ENCODE measurements around the gene RAP1GAP.
"Not testable (repeated sequence)": the region's sequence is repeated elsewhere in the genome, so short reads cannot be mapped to it uniquely, and the experiment has no call there.

Gene RAP1GAP

DNA sequence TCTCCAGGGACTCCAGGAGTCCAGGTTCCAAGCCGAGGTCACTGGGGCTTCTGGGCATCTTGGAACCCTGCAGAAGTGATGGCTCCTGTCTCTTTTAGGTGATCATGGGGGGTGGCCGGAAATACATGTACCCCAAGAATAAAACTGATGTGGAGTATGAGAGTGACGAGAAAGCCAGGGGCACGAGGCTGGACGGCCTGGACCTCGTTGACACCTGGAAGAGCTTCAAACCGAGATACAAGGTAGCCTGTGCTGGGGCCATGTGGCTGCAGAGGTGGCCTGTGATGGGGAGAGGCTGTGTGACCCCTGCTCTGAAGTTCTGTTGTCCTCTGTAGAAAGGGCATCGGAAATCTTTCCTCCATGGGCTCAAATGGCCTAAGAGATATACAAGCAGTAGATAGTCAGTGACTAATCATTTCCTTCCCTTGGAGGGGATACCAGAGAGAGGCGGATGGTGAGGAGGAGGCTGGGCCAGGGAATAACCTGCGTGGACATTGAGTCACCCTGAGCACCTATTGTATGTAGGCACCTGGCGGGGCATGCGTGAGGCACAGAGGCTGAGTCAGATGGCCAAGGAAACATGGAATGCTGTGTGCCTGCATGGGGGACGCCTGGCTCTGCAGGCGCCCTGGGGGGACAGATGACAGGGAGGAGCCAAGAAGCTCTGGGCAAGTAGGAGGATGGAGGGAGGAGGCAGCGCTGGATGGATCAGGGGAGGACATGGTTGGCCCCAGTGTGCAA, 101.0 kb downstream of the RAP1GAP start:
- DNase-seq, result no peak

DNA sequence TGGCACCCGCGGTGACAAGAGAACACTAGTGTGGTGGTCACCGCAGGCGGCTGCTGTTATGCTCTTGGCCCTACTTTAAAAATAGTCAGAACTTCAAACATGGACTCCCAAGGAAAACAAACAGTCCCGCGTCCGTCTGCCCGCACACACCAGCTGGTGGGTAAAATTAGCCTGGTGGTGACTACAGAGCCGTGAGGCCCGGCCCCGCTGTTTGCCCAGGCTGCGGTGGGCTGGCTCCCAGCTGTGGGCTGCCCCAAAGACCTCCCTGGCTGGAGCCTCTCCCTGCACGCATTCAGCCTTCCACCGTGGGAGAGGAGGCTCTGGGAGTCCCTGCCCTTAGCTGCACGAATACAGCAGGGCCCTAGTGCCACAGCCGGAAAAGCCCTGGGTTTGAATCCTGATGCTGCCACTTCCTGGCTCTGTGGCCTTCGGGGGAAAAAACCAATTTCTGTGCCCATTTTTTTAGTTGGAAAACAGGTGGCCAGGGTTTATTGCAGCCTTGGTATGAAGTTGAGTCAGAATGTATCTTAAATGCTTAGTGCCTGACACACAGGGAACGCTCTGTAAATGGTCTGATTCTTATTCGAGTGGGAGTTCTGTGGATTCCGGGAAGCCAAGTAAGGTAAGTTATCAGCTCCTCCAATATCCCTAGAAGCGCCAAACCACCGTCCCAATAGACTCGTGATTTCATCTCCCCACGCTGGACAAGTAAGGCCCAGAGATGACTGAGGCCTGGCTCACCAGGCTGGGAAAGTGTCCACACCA, 101.7 kb downstream of the RAP1GAP start:
- no peak for DNase-seq

DNA sequence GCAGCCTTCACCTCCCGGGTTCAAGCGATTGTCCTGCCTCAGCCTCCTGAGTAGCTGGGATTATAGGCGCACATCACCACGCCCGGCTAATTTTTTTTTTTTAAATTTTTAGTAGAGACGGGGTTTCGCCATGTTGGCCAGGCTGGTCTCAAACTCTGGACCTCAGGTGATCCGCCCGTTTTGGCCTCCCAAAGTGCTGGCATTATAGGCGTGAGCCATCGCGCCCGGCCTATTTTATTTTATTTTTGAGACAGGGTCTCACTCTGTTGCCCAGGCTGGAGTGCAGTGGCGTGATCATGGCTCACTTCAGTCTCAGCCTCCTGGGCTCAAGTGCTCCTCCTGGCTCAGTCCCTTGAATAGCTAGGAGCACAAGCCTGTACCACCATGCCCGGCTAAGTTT, 102.8 kb downstream of the RAP1GAP start:
- DNase-seq, result not testable (repeated sequence)

DNA sequence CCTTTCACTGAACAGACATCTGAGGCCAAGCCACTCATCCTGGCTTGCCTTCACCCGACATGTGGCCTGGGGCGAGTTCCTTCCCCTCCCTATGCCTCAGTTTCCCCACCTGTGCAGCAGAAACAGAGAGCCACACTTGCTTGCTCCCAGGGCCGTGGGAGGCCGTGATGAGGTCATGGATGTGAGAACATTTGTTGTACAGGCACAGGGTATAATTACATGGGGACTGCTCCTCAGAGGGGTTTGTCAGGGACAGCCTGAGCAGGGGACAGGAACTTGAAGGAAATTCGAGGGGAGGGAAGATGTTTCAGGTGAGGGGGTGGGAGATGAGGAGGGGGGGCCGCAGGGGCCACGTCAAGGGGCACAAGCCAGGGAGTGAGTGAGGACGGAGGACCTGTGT, 103.9 kb downstream of the RAP1GAP start:
- DNase-seq, result no peak

DNA sequence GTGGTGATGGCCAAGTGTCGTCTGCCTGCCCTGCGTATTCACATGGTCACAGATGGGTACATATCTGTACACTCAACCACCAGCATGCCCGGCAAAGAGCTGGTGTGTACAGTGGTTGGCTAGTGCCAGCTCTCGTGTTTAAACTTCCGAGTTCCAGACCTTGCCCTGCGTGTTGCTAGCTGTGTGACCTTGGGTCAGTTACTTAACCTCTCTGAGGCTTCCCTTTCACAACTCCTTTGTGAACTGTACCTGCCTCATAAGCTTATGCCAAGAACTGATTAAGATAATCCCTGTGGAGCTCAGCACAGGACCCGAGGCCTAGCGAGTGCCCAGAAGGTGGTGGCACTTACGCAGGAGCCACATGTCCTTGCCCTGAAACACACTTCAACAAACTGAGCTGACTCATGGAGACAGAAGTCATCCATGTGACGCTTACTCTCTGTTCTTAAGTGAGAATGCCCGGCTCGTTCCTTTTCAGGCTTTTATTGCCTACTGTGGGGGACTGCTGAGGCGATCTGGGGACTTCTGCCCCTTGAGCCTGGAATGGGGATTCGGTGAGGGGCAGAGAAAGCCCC, 104.5 kb downstream of the RAP1GAP start:
- DNase-seq, result no peak

GRCh38 chr1:21563971-21564370, 105.2 kb downstream of the RAP1GAP start:
- DNase-seq, result no peak

GRCh38 chr1:21562896-21563295, 106.3 kb downstream of the RAP1GAP start:
- DNase-seq, result no peak

- no peak for DNase-seq
These were observed 108.1 kb downstream of the RAP1GAP start for GRCh38 chr1:21560916-21561638.

- no peak for DNase-seq
These were observed 109.2 kb downstream of the RAP1GAP start for GRCh38 chr1:21559788-21560567.

GRCh38 chr1:21553116-21553926, 115.8 kb downstream of the RAP1GAP start:
- DNase-seq, result no peak

GRCh38 chr1:21552715-21553114, 116.4 kb downstream of the RAP1GAP start:
- DNase-seq, result no peak

DNA sequence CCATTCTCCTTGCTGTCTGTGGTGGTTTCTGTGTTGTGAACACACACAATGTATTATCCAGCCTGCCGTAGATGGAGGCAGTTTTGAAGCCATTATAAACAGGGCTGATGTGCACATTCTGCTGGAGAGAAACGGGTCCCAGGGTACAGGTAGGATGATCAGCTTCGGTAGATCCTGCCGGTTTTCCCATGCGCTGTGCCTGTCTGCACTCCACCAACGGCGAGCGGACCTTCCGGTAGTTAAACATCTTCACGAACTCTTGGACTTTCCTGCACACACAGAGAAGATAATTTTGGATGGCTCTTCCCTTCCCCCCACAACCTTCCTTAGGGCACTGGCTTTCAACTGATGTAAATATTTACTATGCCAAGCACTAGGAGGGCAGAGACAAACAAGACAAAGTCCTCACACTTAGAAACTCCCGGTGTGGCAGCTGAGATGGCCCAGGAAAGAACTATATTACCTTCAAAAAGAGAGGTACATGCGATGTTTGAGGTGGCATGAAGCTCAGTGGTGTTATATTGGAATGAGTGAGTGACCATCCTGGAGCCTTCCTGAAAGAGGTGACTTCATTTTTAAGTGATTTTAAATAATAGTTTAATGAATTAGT, 118.2 kb downstream of the RAP1GAP start:
- DNase-seq, result no peak

DNA sequence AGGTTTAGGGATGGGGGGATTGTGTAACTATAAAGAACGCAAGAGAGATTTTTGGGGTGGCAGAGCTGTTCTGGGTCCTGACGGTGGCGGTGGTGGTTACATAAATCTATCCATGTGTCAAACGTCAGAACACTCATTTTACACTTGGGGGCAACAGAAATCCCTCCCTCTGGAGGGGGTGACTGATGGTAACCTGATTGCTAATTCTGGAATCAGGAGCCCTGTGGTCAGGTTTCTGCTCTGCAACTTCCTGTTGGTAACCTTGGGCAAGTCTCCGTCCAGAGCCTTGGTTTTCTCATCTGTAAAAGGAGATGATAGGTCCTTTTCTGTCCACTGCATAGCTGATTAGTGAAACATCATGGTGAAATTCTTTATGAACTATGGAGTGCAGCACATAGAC, 119.1 kb downstream of the RAP1GAP start:
- no peak for DNase-seq

DNA sequence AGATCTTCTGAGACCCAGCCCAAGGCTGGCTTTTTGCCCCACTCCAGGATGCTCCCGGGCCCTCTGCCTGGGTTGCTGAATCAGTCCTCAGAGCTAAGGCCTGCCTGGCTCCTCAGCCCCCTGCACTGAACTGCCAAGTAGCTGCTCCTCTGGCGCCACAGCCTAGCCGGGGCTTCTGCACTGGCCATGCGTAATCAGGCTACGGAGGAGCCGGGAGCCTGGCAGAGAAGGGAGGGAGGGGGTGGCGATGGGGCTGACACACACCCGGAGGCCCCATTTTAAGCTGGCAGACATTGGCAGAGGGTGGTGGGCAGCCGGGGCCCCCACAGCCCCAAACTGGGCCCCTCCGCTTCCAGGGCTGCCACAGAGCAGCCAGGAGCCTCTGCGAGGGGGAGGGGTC, 121.3 kb downstream of the RAP1GAP start:
- no peak for DNase-seq

Measured in activated CD4-positive, CD25-positive, alpha-beta regulatory T cell treated with anti-CD3 and anti-CD28 coated beads, Interleukin-2, amount 50 U/mL, for 72 hours (primary cell).